CD4-positive, alpha-beta T cell treated with Interleukin-6 for 4 hours (primary cell): ENCODE data around the gene SFRP5.

ENCODE experiments used
- DNase-seq: peaks from one replicate; pipeline ENCODE4 v3.0.0-alpha.2; 2020; ENCODE audit warnings: mixed read lengths

Gene SFRP5

DNA sequence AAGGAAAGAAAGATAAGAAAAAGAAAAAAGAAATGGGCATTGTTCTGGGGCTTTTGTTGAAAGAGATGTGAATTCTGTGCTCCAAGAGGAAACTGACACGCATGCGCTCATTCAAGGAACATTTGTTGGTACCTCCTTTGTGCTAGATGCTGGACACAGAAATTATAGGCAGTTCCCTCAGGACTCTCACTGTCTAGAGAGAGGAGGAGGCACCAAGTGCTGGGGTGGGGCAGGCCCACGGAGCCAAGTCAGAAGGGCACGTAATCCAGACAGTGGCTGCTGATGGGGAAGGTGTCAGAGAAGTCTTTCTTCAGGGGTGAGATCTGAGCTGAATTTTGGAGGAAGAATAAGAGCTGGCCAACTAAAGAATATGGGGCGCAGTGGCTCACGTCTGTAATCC, 37.8 kb downstream of the SFRP5 start:
- no peak for DNase-seq

DNA sequence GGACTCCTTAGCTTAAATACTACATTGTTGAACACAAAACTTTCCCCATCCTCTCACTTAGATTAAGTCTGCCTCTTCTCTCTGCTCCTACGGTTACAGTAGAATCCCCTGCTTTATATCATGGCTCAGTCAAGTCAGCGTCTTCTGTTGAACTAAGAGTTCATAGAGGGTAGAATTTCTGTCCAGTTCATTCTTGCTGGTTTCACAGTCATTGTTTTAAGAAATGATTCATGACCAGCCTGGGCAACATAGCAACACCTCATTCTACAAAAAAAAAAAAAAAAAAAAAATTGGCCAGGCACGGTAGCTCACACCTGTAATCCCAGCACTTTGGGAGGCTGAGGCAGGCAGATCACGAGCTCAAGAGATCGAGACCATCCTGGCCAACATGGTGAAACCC, 38.5 kb downstream of the SFRP5 start:
- no peak for DNase-seq

DNA sequence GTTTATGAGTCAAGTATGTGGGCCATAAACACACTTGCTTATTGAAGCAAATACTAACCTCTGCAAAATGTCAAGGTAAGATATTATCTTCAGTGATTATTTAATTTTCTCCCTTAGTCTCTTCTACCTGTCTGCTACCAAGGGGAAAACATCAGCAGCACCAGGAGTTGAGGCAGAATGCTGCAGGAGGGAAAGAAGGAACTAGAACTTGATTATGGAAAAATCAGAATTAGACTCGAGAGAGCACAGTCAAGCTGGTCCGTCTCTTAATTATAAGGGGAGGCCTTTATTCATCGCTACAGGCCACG, 39.8 kb downstream of the SFRP5 start:
- DNase-seq, result no peak

- DNase-seq, result peak; percentile 72
Measured at GRCh38 chr10:97731346-97732051, 40.3 kb downstream of the SFRP5 start.

- DNase-seq, result no peak
Measured at GRCh38 chr10:97729014-97729413, 42.8 kb downstream of the SFRP5 start.

DNA sequence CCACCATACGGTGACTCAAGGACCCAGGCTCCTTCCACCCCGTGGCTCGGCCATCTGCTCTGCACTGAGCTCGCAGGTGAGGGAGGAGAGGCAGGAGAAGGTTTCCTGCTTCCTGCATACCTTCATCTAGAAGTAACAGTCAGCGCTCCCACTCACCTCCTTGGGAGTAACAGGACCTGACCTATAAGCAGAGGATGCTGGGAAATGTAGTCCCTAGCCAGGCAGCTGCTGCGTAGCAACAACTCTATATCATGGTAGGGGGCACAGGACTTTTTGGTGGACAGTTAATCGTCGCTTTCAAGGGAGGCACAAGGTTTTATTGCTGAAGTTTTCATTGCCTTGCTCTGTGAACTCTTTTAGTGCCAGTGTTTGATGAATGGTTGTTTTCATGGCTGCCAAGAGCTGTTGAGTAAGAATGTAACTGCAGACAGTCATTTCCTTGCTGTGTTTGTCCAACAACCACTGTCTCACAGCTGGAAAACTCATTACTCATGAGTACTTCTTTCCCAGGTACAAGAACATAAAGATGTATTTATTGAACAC, 45.1 kb downstream of the SFRP5 start:
- DNase-seq, result no peak

- no peak for DNase-seq
Measured at GRCh38 chr10:97724341-97724941, 47.4 kb downstream of the SFRP5 start.

DNA sequence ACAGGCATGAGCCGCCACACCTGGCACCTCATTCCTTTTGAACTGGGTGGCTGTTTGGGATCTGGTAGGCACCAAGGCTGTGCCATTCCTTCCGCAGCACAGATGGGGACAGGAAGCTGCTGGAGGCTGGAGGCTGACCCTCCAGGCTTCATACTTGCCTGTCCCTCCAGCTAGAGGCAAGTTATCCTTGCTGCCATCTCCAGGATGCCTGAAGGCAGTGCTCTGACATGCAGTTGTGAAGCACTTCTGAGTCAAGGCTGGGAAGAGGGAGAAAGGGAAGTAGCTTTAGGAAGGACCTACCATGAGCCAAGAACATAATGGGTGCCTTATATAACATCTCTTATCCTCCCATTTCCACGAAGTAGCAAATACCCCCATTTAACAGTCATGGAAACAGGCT, 48.8 kb downstream of the SFRP5 start:
- no peak for DNase-seq

DNA sequence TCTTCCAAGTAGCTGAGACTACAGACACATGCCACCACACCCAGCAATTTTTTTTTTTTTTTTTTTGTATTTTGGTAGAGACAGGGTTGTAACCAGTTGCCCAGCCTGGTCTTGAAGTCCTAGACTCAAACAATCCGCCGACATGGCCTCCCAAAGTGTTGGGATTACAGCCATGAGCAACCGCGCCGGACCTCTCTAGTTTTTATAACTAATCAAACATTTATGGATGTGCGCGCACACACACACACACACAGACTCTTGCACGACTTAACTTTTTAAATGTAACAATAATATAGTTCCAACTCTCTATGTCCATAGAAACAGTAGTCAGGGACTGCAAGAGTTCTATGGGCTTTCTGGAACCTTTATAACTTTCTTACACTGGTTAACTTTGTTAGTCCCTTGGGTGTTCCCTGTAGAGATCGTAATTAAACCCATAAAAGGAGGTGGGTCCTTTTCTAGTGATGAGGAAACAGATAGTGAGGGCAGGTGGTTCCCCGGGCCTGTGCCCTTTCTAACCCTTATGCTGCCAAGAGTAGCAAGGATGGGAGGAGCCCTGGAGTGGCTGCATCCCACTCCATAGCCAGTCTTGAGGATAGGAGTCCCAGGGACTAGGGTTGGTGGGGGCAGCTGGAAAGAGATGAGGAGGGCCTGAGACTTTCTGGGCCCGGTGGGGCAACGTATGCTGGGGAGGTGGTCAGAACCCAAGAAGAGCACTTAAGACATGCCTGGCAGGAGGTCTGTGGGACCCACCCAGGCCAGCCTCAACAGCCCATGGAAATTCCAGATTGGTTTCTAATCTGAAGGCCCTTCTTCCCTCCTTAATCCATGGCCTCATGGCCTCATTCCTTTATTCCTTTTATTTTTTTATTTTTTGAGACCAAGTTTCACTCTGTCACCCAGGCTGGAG, 49.7 kb downstream of the SFRP5 start:
- no peak for DNase-seq

DNA sequence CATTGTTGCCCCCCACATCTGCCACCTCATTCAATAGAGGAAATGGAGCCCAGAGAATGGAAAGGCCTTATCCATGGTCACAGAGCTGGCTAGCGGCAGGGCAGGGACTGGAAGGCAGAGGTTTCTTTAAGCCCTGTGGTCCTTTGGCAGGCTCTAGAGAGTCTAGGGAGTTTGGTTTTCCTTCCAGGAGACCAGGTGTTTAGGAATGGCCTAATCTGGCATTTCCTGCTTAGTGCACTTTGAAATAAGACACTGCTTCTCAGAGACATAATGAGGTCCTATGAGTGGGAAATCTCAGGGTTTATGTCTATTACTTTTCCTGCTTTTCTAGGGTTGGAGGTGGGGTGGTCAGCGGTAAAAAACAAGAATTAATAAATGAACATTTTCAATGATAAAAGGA, 52.2 kb downstream of the SFRP5 start:
- no peak for DNase-seq

GRCh38 chr10:97718659-97719142, 53.1 kb downstream of the SFRP5 start:
- DNase-seq, result no peak

- no peak for DNase-seq
Measured at GRCh38 chr10:97718178-97718577, 53.6 kb downstream of the SFRP5 start.

DNA sequence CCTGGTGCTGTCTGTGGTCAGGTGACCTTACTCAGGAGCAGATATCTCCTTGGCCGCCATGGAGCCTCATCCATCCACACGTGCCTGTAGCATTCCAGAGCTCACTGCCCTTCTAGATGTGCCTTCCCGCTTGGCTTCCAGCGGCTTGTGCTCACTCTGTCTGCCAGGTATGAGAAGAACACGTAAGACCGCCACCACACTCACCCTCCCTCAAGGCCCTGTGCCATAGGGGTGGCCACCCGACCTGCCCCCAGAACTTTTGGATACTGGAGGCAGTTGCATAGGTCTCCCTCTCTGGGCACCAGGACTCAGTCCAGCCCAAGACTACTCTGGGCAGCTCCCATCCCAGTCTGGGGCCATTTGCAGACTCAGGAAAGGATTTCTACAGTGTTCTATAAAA, 54.2 kb downstream of the SFRP5 start:
- DNase-seq, result no peak
